H1 (cell line): Measurements from ENCODE around the gene TNNC1. TPM values are rescaled to one million over a fixed set of nuclear protein-coding genes. Genes with fewer than 3 reads are reported as not detected.

Source experiments
- CTCF ChIA-PET: fragments of 300-600 bp; sonication (Branson Sonifier 250); formaldehyde crosslinking; loops from one replicate; lab custom pipeline; 2021; ENCODE audit not compliant: partially characterized antibody; lab: Charles Lee
- POLR2A ChIA-PET: fragments of 300-600 bp; sonication (Branson Sonifier 250); formaldehyde crosslinking; loops from one replicate; lab custom pipeline; 2021; ENCODE audit warnings: inconsistent platforms; ENCODE audit not compliant: partially characterized antibody; lab: Charles Lee
- DNase-seq, 2 experiments: peaks; one replicate each; pipeline versions ENCODE4 v3.0.0 to v3.0.0-alpha.2; 2010 to 2022; ENCODE audit warnings: low spot score in 2 of 2, low read depth in 1 of 2, mixed read lengths in 1 of 2
- FAIRE-seq: peaks from 2 replicates; lab custom pipeline; 2011; peaks lifted over from hg19 to GRCh38; lab: Jason Lieb, UNC
- H2AFZ ChIP-seq: 2 replicates; pipeline ENCODE4 v1.8.1; 2012; ENCODE audit warnings: low read length, inconsistent platforms
- H2AK5ac ChIP-seq: 2 replicates; pipeline ENCODE4 v1.6.1; 2013; ENCODE audit warnings: low read depth, low read length
- H2BK120ac ChIP-seq: replicated peaks from 2 replicates; pipeline ENCODE3; 2013; ENCODE audit warnings: low read depth, low read length, inconsistent platforms
- H2BK12ac ChIP-seq: 2 replicates; pipeline ENCODE4 v1.6.1; 2013; ENCODE audit warnings: low read depth, low read length
- H2BK15ac ChIP-seq: 2 replicates; pipeline ENCODE4 v1.6.1; 2013; ENCODE audit warnings: low read length
- H2BK20ac ChIP-seq: 2 replicates; pipeline ENCODE4 v1.6.1; 2013; ENCODE audit warnings: low read length
- H2BK5ac ChIP-seq: 2 replicates; pipeline ENCODE4 v1.6.1; 2013; ENCODE audit warnings: low read depth, low read length
- H3K14ac ChIP-seq: 2 replicates; pipeline ENCODE4 v1.6.1; 2013; ENCODE audit warnings: inconsistent platforms; ENCODE audit not compliant: insufficient read length
- H3K18ac ChIP-seq: 2 replicates; pipeline ENCODE4 v1.6.1; 2013; ENCODE audit warnings: low read length; ENCODE audit errors: extremely low read depth
- H3K23ac ChIP-seq: 2 replicates; pipeline ENCODE4 v1.6.1; 2013; ENCODE audit warnings: inconsistent platforms; ENCODE audit not compliant: insufficient read length
- H3K23me2 ChIP-seq: 2 replicates; pipeline ENCODE4 v1.6.1; 2013; ENCODE audit warnings: low read depth, low read length
- H3K27ac ChIP-seq: 2 replicates; pipeline ENCODE4 v1.6.1; 2011; ENCODE audit warnings: low read depth, low read length, inconsistent platforms
- H3K27me3 ChIP-seq, 4 experiments: replicated peaks in 1 of 4; 1 replicate in 1 of 4; 2 replicates in 3 of 4; pipeline versions ENCODE4 v1.6.1 to v1.8.1; 2011 to 2013; ENCODE audit warnings: low read length in 3 of 4, mild to moderate bottlenecking in 3 of 4, inconsistent platforms in 2 of 4, mixed read lengths in 2 of 4, moderate library complexity in 1 of 4; ENCODE audit not compliant: control insufficient read depth in 3 of 4, insufficient read depth in 3 of 4; ENCODE audit errors: extremely low read depth in 1 of 4
- H3K36me3 ChIP-seq, 4 experiments: 2 replicates each; pipeline versions ENCODE4 v1.6.1 to v1.8.1; 2011 to 2013; ENCODE audit warnings: mild to moderate bottlenecking in 4 of 4, low read length in 3 of 4, moderate library complexity in 2 of 4, control low read depth in 1 of 4, inconsistent platforms in 1 of 4; ENCODE audit not compliant: insufficient read depth in 4 of 4, control insufficient read depth in 2 of 4
- H3K4ac ChIP-seq: replicated peaks from 2 replicates; pipeline ENCODE3; 2013; ENCODE audit warnings: low read length, low read depth, mixed read lengths, inconsistent platforms; ENCODE audit not compliant: insufficient read length
- H3K4me1 ChIP-seq, 4 experiments: replicated peaks in 1 of 4; 1 replicate in 1 of 4; 2 replicates in 3 of 4; pipeline versions ENCODE4 v1.6.1 to v1.8.1; 2011 to 2013; ENCODE audit warnings: low read length in 3 of 4, inconsistent platforms in 2 of 4, mixed read lengths in 1 of 4; ENCODE audit not compliant: insufficient read depth in 4 of 4, control insufficient read depth in 3 of 4
- H3K4me2 ChIP-seq, 2 experiments: 2 replicates each; pipeline versions ENCODE4 v1.6.1 to v1.8.1; 2011 to 2013; ENCODE audit warnings: low read depth in 2 of 2, low read length in 2 of 2, control low read depth in 1 of 2, inconsistent platforms in 1 of 2, mild to moderate bottlenecking in 1 of 2; ENCODE audit not compliant: insufficient read depth in 1 of 2
- H3K4me3 ChIP-seq, 4 experiments: fragments of 200-600, 300-600 bp in 1 of 4; sonication (generic), shearing (Covaris generic), sonication (Bioruptor Twin) in 1 of 4; 2 replicates each; pipeline versions ENCODE4 v1.5.1 to v1.8.1; 2011 to 2016; ENCODE audit warnings: low read length in 4 of 4, low read depth in 3 of 4, control low read depth in 2 of 4, inconsistent platforms in 2 of 4, mild to moderate bottlenecking in 2 of 4, mixed read lengths in 1 of 4, moderate library complexity in 1 of 4; ENCODE audit not compliant: insufficient read depth in 2 of 4; ENCODE audit errors: extremely low read depth in 1 of 4
- H3K56ac ChIP-seq: replicated peaks from 2 replicates; pipeline ENCODE3; 2013; ENCODE audit warnings: low read depth, mild to moderate bottlenecking, mixed read lengths, low read length, inconsistent platforms; ENCODE audit not compliant: insufficient read length
- H3K79me1 ChIP-seq: 2 replicates; pipeline ENCODE4 v1.6.1; 2013; ENCODE audit warnings: low read depth, low read length, control low read depth
- H3K79me2 ChIP-seq, 2 experiments: 2 replicates each; pipeline versions ENCODE4 v1.6.1 to v1.8.1; 2012 to 2013; ENCODE audit warnings: low read length in 2 of 2, mild to moderate bottlenecking in 2 of 2, inconsistent platforms in 1 of 2; ENCODE audit not compliant: insufficient read depth in 2 of 2, control insufficient read depth in 1 of 2
- H3K9ac ChIP-seq, 4 experiments: replicated peaks in 1 of 4; 1 replicate in 1 of 4; 2 replicates in 3 of 4; pipeline versions ENCODE4 v1.6.1 to v1.8.1; 2011 to 2013; ENCODE audit warnings: low read depth in 3 of 4, low read length in 3 of 4, control low read depth in 2 of 4, mild to moderate bottlenecking in 2 of 4, moderate library complexity in 2 of 4, inconsistent platforms in 1 of 4; ENCODE audit errors: extremely low read depth in 1 of 4
- H3K9me3 ChIP-seq, 2 experiments: 2 replicates each; pipeline versions ENCODE4 v1.6.1 to v1.8.1; 2012 to 2013; ENCODE audit warnings: mild to moderate bottlenecking in 2 of 2, moderate library complexity in 2 of 2, control low read depth in 1 of 2, inconsistent platforms in 1 of 2, low read depth in 1 of 2, low read length in 1 of 2, mixed read lengths in 1 of 2; ENCODE audit not compliant: insufficient read depth in 2 of 2
- H4K20me1 ChIP-seq, 2 experiments: replicated peaks in 1 of 2; 2 replicates each; pipeline versions ENCODE3 to v1.8.1; 2011 to 2013; ENCODE audit warnings: inconsistent platforms in 2 of 2, low read length in 2 of 2, mild to moderate bottlenecking in 1 of 2; ENCODE audit not compliant: insufficient read depth in 2 of 2, control insufficient read depth in 1 of 2
- H4K5ac ChIP-seq: 2 replicates; pipeline ENCODE4 v1.6.1; 2013; ENCODE audit warnings: low read length, low read depth, mixed read lengths, inconsistent platforms; ENCODE audit not compliant: insufficient read length
- H4K8ac ChIP-seq: 2 replicates; pipeline ENCODE4 v1.8.0; 2013; ENCODE audit warnings: mild to moderate bottlenecking, moderate library complexity, low read length, inconsistent platforms; ENCODE audit not compliant: insufficient read depth; ENCODE audit errors: extremely low read depth
- H4K91ac ChIP-seq: replicated peaks from 2 replicates; pipeline ENCODE3; 2013; ENCODE audit warnings: low read length, mixed read lengths, inconsistent platforms; ENCODE audit not compliant: insufficient read length
- POU5F1 ChIP-seq: IDR thresholded peaks from 2 replicates; pipeline ENCODE4 v1.6.1; 2011; ENCODE audit warnings: low read depth, mild to moderate bottlenecking, low read length, moderate library complexity
- WGBS, 2 experiments: shearing (Covaris generic) in 1 of 2; methylation state at CpG; one replicate each; pipeline versions ENCODE4 v1.1.6 to v1.1.7; 2013 to 2015; ENCODE audit warnings: low lambda C conversion rate in 2 of 2, mixed read lengths in 2 of 2, inconsistent platforms in 1 of 2, low coverage in 1 of 2, missing lambda C conversion rate in 1 of 2; ENCODE audit not compliant: insufficient replicate concordance in 2 of 2, insufficient coverage in 1 of 2, insufficient read length in 1 of 2; ENCODE audit errors: extremely low coverage in 1 of 2, missing lambda C conversion rate in 1 of 2; 5-methylcytosine and 5-hydroxymethylcytosine counted together
- polyA plus RNA-seq, 7 experiments: library from polyadenylated mRNA; depleted of rRNA in 3 of 7; stranded (reverse) in 5 of 7; unstranded in 2 of 7; fragments of >200 nt in 5 of 7; fragments of 200-250 nt in 2 of 7; gene quantifications; 1 replicate in 5 of 7; 2 replicates in 1 of 7; 4 replicates in 1 of 7; pipeline versions ENCODE4 v1.2.1 to v1.2.3, GENCODE V29; 2011 to 2013; ENCODE audit warnings: missing spikeins in 2 of 7, mixed read lengths in 2 of 7
- total RNA-seq: library from RNA; stranded (reverse); fragmentation: NEBNext Ultra II Directional; extraction: Animal tissue kit (Norgen Biotek cat#: 25700); gene quantifications from 2 replicates; pipeline ENCODE4 v1.2.1, GENCODE V29; 2021

TNNC1 gene
- total and polyA plus RNA-seq, 2 of the 8 experiments (the other 6 are each of a cell fraction or from before 2014, with no cell fraction given): 5.8 to 16.4 TPM

DNA sequence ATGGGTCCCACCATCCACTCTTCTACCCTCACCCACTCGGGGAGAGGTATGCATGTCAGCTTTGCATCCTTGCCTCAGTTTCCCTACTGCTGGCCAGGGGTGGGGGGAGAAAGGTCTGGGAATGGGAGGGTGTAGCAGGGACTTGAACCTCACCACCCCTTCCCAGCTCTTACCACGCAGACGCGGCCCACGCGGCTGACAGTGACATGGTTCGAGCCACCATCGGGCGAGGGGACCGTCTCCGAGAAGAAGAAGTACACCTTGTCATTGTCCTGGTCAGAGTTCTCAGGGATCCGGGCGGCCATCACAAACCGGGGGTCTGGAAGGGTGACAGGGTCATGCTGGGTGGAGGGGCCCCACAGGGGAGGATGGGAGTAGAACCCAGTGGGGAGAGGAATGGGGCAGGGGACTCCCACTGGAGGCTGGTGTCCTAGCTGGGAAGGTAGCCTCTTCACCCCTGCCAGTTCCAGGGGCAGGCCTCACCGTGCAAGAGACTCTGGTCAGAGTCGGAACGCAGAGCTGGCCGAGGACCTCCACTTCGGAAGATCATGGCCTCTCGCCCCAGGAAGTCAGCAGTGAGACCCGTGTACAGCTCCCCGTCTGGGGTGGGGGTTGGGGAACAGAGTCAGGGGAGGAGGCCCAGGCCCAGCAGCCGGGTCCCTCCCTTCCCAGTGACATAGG is 12.6 kb downstream of the TNNC1 start:
- DNase-seq: no peak
- H3K36me3 ChIP-seq: no peaks in the 10 kb centered on the region
- H3K18ac ChIP-seq: no peak overlapping the region
- H2BK5ac ChIP-seq: no peak overlapping the region
- TF ChIP-seq POU5F1: no peak
- no peak overlapping the region for H4K8ac ChIP-seq
- no peaks in the 10 kb centered on the region for H3K9me3 ChIP-seq
- H4K5ac ChIP-seq: no peak overlapping the region
- H2BK12ac ChIP-seq: no peak overlapping the region
- peak overlapping the region; percentile 53 for H3K4ac ChIP-seq
- no peak overlapping the region for H3K56ac ChIP-seq
- H3K23ac ChIP-seq: no peak overlapping the region
- peaks cover 0 to 10% (median 5%) of the 10 kb centered on the region in 4 experiments; a peak in 4 of 7 replicates for H3K4me1 ChIP-seq
- no peaks in the 10 kb centered on the region for H4K20me1 ChIP-seq
- H3K27me3 ChIP-seq: 0 out of 7 replicates have a peak, but pooled peaks cover 0 to under 1% (median 0%) of the 10 kb centered on the region in 4 experiments
- peaks cover 3% of the 10 kb centered on the region; the same call in 1 of the 2 replicates for H3K79me1 ChIP-seq
- no peak overlapping the region for H2AK5ac ChIP-seq
- H4K91ac ChIP-seq: no peak overlapping the region
- H2AFZ ChIP-seq: no peak overlapping the region
- peaks cover 4% of the 10 kb centered on the region; the same call in 1 of the 2 replicates for H3K23me2 ChIP-seq
- H3K79me2 ChIP-seq: no peaks in the 10 kb centered on the region
- no peak overlapping the region for H3K4me3 ChIP-seq
- WGBS, 2 experiments: 94% methylated on average over 17 of the region's 23 CpGs; no CpG with 5 or more reads in 1 of the 2 experiments
- H3K4me2 ChIP-seq: no peak overlapping the region
- ChIA-PET POLR2A (interaction anchor here (1.0 to 12.3 kb wide), 6 partner anchors 9 to 58 kb away, joined by 3 to 112 read pairs (median 4); no protein-coding TSS in a partner anchor), CTCF (interaction anchor here (0.6 to 0.9 kb wide), 3 partner anchors 53 to 665 kb away, joined by 3 to 5 read pairs (median 4); no protein-coding TSS in a partner anchor)
- no peak overlapping the region for H2BK120ac ChIP-seq
- H3K9ac ChIP-seq: no peak overlapping the region
- FAIRE-seq: no peak
- no peak overlapping the region for H3K14ac ChIP-seq
- H3K27ac ChIP-seq: no peak overlapping the region
- H2BK15ac ChIP-seq: no peak overlapping the region
- no peak overlapping the region for H2BK20ac ChIP-seq
